ENCODE results near the gene RNF115.
"Not testable (repeated sequence)": the region's sequence is repeated elsewhere in the genome, so short reads cannot be mapped to it uniquely, and the experiment has no call there.

The RNF115 gene

DNA sequence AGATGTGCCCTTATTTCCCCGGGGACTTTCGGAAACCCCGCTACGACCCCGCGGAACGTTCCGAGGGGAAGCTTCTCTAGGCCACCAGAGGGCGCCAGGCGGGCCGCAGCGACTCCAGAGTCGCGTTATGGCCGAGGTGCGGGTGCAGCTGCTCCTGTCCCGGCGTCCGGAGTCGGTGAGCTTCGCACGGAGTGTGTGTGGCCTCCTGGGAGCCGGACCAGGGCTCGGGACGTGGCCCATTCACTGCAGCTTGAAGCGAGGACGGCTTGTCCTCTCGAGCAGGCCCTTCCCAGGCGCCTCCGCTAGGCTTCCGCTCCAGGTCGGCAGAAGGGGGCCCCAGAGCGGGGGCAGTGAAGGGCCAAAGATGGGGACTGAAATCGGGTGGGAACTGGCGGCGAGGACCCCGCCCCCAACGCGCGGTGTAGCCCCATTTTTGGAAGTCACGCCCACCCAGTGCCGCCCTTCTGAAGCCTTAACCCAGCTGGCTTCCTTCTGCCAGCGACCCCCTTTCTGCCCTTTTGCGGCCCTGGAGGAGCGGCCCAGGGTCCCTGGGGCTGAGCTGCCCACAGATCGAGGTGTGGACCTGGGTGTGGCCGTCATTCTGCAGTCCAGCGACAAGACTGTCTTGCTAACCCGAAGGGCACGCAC is 21.7 kb upstream of the RNF115 start, which contains the start of gene NUDT17:
Gene NUDT17 (plus strand): TSS at position 117 of the 648 bp plus-strand sequence. CDS start 11 bp downstream, at position 128.
- TF ChIP-seq, protein P1, sequence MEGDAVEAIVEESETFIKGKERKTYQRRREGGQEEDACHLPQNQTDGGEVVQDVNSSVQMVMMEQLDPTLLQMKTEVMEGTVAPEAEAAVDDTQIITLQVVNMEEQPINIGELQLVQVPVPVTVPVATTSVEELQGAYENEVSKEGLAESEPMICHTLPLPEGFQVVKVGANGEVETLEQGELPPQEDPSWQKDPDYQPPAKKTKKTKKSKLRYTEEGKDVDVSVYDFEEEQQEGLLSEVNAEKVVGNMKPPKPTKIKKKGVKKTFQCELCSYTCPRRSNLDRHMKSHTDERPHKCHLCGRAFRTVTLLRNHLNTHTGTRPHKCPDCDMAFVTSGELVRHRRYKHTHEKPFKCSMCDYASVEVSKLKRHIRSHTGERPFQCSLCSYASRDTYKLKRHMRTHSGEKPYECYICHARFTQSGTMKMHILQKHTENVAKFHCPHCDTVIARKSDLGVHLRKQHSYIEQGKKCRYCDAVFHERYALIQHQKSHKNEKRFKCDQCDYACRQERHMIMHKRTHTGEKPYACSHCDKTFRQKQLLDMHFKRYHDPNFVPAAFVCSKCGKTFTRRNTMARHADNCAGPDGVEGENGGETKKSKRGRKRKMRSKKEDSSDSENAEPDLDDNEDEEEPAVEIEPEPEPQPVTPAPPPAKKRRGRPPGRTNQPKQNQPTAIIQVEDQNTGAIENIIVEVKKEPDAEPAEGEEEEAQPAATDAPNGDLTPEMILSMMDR (IDR thresholded peaks at IDR 0.05; ENCODE audit: borderline replicate concordance, insufficient read depth, low read depth, low read length), result peak; percentile 96
- H3K4me3 ChIP-seq (ENCODE audit: low read depth, low read length), result peak within 1 kb of the TSS; percentile 70

DNA sequence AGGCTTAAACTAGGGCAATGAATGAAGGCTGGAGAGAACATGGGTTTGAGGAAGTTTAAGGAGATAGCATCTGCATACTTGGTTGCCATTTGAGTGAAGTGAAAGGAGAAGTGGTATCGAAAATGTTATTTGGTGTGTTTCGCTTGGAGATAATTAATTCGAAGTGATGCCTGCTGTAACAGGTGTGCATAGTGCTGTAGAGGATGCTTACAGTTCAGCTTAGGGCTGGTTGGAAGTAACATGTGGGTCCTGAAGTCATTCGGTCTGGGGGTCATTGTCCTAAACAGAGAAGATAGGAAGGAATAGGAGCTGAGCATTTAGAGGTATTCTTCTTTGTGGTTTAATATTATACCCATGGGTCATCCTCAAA is 21.2 kb upstream of the RNF115 start:
- TF ChIP-seq, protein P1 (IDR thresholded peaks at IDR 0.05; ENCODE audit: borderline replicate concordance, insufficient read depth, low read depth, low read length), result no peak
- no peak overlapping the region for H3K4me3 ChIP-seq (ENCODE audit: low read depth, low read length)

DNA sequence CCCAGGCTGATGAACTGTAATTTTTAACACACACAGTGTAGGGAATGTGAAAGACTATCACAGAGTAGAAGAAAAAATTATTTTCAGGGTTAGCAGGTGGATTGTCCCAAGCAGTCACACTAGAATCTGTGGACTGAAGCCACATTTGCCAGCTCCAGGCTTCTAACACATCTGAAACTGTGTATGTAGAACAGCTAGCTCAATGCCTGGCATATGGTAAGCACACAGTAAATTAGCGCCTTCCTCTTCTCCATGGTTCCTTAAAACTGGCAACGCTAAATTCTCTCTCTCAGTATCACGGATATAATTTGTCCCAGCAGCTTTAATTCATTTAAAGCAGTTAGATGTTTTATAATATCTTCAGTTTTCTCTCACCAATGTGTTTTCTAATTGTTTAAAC is 19.1 kb upstream of the RNF115 start:
- no peak overlapping the region for H3K4me3 ChIP-seq (ENCODE audit: low read depth, low read length)
- TF ChIP-seq, protein P1 (IDR thresholded peaks at IDR 0.05; ENCODE audit: borderline replicate concordance, insufficient read depth, low read depth, low read length), result no peak

DNA sequence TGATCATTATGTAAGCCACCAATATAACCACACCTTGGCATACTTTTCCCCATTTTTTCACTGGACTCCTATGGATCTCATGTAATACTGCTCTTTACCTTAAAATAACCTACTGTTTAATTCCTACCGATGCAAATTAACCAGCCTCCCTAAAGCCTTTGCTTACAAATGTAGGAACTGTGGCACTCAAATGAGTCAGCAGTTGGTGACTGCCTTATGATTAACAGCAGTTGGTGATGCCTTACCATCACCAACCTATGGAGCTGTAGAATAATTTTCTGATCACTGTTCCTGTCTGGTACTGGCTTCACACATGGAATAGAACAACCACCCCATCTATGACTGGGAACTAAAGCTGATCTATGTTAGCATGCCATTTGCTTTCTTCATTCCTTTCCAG is 13.8 kb upstream of the RNF115 start:
- TF ChIP-seq, protein P1 (IDR thresholded peaks at IDR 0.05; ENCODE audit: borderline replicate concordance, insufficient read depth, low read depth, low read length), result no peak
- H3K4me3 ChIP-seq (ENCODE audit: low read depth, low read length), result no peak overlapping the region

DNA sequence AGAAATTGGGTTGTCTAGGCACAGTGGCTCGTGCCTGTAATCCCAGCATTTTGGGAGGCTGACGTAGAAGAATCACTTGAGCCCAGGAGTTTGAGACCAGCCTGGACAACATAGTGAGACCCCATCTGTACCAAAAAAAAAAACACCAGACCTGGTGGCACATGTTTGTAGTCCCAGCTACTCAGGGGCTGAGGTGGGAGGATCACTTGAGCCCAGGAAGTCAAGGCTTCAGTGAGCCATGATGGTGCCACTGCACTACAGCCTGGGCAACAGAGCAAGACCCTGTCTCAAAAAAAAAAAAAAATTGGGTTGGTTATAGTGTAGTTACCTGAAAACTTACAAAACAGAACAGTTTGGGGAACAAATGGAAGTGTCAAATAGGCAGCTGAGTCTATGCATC is 6.9 kb upstream of the RNF115 start:
- H3K4me3 ChIP-seq (ENCODE audit: low read depth, low read length), result not testable (repeated sequence)

DNA sequence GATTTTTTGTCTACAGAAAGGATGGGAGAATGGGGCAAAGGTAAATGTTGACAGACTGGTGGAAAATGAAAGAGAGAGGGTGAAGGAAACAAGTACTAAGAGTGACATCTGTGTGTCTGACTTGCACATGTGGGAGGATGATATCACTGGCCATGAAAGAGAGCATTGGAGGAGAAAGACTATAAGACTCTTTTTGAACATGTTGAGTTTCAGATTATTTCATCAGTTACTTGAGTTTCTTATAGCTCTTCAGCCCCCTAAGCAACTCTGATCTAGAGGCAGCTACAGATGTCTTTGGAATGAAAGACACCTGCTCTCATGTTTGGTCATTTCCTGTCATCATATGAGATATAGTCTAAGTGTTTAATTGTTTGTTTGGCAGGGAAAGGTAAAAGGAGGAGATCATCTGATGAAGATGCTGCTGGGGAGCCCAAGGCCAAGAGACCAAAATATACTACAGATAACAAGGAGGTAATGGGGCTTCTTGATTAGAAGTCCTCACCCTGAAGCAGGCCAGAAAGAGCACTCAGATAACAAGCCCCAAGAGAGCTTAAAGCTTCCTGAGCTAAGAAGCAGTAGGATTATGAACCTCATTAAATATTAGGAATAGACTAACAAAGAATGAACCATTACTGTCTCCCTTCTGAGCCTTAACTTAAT is 4.6 kb upstream of the RNF115 start:
- H3K4me3 ChIP-seq (ENCODE audit: low read depth, low read length), result no peak overlapping the region
- TF ChIP-seq, protein P1 (IDR thresholded peaks at IDR 0.05; ENCODE audit: borderline replicate concordance, insufficient read depth, low read depth, low read length), result no peak

DNA sequence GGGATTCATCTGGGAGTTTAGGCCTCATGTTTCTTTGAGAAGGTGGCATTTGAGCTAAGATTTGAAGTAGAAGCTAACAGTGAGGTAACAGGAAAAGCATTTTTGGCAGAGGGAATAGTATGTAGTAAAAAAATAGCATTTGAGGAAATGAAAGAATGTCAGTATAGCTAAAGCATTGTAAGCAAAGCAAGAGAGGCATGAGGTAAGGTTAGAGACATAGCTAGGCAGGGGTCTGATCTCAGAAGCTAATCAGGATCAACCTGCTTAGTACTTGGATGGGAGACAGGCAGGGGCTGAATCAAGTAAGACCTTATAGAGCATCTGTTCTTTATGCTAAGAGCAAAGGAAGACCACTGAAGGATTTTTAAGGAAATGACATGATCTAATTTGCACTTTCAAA is 4.1 kb upstream of the RNF115 start:
- TF ChIP-seq, protein P1 (IDR thresholded peaks at IDR 0.05; ENCODE audit: borderline replicate concordance, insufficient read depth, low read depth, low read length), result no peak
- H3K4me3 ChIP-seq (ENCODE audit: low read depth, low read length), result no peak overlapping the region
